ENCODE data around the gene PCGF5.

PCGF5 gene

DNA sequence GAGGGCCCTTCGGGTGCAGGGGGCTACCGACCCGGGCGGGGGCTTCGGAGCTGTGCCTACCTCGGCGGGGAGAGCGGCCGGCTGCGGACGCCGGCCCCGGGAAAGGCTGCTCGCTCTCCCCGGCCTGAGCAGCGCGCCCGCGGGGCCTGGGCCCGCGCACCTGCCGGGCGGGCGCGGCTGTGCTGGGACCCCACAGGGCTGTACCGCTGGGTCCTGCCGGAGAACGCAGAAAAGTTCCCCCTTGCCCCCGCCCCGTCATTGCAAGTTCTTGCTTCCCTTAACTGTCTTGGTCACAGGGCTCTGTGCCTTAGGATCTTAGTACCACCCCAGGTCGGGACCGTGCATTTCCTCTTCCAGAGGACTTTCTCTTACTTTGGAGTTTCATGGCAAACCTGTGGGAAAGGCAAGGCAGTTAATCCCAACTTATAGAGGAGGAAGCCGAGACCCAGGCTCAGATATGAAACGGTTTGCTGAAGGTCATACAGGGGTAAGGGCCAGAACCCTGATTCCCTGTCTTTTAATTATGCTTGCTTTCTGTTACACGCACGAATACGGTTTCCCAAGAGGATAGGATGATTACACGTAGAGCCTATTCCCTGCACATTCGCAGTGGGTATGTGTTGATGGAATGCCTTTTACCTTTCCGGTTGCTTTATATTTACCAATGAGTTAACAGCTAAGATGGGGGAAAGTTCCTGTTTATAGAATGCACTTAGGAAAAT, 652 bp downstream of the PCGF5 start:
- no peak for DNase-seq (ENCODE audit: low spot score)
- TF ChIP-seq, protein P1, sequence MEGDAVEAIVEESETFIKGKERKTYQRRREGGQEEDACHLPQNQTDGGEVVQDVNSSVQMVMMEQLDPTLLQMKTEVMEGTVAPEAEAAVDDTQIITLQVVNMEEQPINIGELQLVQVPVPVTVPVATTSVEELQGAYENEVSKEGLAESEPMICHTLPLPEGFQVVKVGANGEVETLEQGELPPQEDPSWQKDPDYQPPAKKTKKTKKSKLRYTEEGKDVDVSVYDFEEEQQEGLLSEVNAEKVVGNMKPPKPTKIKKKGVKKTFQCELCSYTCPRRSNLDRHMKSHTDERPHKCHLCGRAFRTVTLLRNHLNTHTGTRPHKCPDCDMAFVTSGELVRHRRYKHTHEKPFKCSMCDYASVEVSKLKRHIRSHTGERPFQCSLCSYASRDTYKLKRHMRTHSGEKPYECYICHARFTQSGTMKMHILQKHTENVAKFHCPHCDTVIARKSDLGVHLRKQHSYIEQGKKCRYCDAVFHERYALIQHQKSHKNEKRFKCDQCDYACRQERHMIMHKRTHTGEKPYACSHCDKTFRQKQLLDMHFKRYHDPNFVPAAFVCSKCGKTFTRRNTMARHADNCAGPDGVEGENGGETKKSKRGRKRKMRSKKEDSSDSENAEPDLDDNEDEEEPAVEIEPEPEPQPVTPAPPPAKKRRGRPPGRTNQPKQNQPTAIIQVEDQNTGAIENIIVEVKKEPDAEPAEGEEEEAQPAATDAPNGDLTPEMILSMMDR (IDR thresholded peaks at IDR 0.05; ENCODE audit: borderline replicate concordance, control extremely low read depth, extremely low read depth, insufficient read depth, missing control alignments), result no peak
- in situ Hi-C loops (cut with MboI; ENCODE audit: low sequenced_read_pairs, unreplicated experiment), result no loop called here

DNA sequence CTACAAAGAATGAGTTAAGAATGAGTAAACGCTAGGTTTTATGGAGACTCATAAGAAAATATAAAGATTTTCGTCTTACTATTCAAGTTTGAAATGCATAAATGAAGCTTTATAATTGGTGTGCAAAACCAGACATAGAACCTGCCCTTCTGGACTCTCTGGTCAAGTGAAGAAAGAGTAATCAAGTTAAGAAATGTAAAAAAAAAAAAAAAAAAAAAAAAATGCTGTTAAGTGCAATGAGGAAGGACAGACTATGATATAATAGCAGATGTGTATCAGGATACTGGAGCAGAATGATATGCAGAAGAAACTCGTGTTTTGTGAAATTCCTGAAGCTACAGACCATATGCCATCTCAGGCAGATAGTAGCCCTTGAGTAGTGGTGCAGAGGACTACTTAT, 5.6 kb downstream of the PCGF5 start:
- no peak for DNase-seq (ENCODE audit: low spot score)
- in situ Hi-C loops (cut with MboI; ENCODE audit: low sequenced_read_pairs, unreplicated experiment), result no loop called here
- TF ChIP-seq, protein P1 (IDR thresholded peaks at IDR 0.05; ENCODE audit: borderline replicate concordance, control extremely low read depth, extremely low read depth, insufficient read depth, missing control alignments), result no peak

DNA sequence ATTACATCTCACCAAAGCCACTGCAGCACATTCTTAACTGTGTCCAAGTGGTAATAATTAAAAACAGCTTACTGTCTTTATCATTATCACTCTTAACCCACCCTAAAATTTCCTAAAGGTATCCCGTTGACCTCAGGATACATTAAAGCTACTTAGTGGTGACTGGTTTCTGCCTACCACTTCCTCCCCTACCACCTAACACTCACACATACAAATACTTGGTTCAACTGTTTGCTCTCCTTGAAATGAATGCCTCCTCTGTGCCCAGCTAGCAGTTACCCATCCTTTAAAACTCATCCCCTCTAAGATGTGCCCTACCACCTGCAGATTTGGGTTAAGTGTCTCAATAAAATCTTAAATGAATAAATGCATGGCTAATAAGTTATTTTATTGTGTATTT, 7.1 kb downstream of the PCGF5 start:
- no peak for DNase-seq (ENCODE audit: low spot score)
- TF ChIP-seq, protein P1 (IDR thresholded peaks at IDR 0.05; ENCODE audit: borderline replicate concordance, control extremely low read depth, extremely low read depth, insufficient read depth, missing control alignments), result no peak
- in situ Hi-C loops (cut with MboI; ENCODE audit: low sequenced_read_pairs, unreplicated experiment), result no loop called here

DNA sequence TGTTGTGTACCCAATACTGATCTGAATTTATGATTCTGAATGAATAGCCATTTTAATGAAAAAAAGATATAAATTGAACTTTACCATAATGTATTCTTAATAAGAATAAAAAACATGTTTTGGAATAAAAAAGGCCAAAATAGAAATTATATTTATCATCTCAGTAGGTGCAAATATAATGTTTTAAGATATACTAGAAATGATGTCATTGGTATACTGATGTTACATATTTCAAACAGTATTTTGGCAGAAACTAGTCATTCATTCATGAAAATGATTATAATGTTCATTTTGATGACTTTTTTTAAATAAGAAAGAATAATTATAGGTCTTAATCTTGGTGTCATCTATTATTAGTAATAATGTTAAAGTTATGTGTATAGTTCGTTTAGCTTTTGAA, 9.2 kb downstream of the PCGF5 start:
- in situ Hi-C loops (cut with MboI; ENCODE audit: low sequenced_read_pairs, unreplicated experiment), result no loop called here
- DNase-seq (ENCODE audit: low spot score), result no peak

DNA sequence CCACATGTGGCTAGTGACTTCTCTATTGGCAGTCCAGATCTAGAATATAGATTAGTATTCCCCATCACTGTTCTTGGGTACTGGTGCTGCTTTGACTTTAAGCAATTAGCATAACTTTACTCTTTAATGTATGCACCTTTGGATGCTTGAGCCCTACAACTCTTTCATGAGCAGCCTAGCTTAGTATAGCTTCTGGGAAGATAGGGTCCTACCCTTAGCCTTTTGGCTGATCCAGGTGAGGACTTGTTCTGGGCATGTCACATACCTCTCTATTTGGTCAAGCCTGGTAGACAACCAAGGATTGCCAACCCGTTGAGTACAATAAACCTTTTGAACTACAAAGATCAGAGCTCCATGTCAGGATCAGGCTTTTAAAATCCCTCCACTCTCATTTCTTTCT, 17.7 kb downstream of the PCGF5 start:
- DNase-seq (ENCODE audit: low spot score), result no peak
- TF ChIP-seq, protein P1 (IDR thresholded peaks at IDR 0.05; ENCODE audit: borderline replicate concordance, control extremely low read depth, extremely low read depth, insufficient read depth, missing control alignments), result no peak
- in situ Hi-C loops (cut with MboI; ENCODE audit: low sequenced_read_pairs, unreplicated experiment), result no loop called here

More for the DNA sequence above, 9.2 kb downstream of the PCGF5 start:
- TF ChIP-seq, protein P1 (IDR thresholded peaks at IDR 0.05; ENCODE audit: borderline replicate concordance, control extremely low read depth, extremely low read depth, insufficient read depth, missing control alignments), result no peak

DNA sequence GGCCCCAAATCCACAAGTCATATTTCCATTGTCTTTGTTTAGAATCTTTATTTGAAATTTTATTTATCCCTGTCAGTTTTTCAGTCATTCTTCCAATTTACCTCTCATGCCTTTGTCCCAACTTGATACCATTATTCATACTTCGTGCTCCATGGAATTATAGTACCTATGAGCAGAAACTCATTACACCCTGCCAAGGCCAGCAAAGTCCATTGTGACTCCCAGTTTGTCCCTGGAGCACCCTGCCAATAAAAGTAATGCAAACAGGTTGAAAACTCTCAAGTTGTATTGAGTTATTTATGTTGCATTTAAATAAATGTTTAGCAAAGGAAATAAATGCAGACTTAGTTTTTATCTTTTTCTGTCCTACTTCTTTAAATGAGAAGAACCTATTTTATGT, 19.3 kb downstream of the PCGF5 start:
- in situ Hi-C loops (cut with MboI; ENCODE audit: low sequenced_read_pairs, unreplicated experiment), result loop anchor here (10.0 kb wide), 2 partner anchors 235 to 325 kb away; no protein-coding TSS in a partner anchor

More for the DNA sequence above, 19.3 kb downstream of the PCGF5 start:
- TF ChIP-seq, protein P1 (IDR thresholded peaks at IDR 0.05; ENCODE audit: borderline replicate concordance, control extremely low read depth, extremely low read depth, insufficient read depth, missing control alignments), result no peak
- no peak for DNase-seq (ENCODE audit: low spot score)

Measured in GM13976 (cell line).